Left kidney (tissue), 2 donors: ENCODE data around the gene TIMP3. TPM values are rescaled to one million over a fixed set of nuclear protein-coding genes. Genes with fewer than 3 reads are reported as not detected.

ENCODE experiments used
- DNase-seq: peaks from one replicate; pipeline ENCODE4 v3.0.0-alpha.2; 2013
- polyA plus RNA-seq: library from polyadenylated mRNA; unstranded; fragments of 120-200 nt; gene quantifications from one replicate; pipeline ENCODE4 v1.2.1, GENCODE V29; 2013; ENCODE audit not compliant: insufficient read length

Gene TIMP3
- polyA plus RNA-seq, 1 donor: 121 TPM

DNA sequence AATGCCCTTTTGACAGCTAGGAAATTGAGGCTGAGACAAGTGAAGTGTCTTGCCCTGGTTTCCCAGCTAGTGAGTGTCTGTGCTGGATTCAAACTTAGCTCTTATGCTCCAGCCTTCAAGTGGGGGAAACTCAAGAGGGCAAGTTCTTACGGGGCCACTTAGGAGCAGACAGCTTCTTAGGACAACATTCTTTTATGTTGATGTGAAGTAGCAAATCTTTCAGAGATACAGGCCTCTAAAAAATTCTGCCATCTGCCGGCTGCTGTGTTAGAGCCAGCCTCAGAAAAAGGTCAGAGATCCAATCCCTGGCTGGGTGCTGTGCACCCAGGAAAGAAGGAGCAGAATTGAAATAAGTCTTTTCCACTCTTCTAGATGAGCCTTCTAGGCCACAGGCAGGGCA is 26.6 kb downstream of the TIMP3 start:
- DNase-seq: no peak

DNA sequence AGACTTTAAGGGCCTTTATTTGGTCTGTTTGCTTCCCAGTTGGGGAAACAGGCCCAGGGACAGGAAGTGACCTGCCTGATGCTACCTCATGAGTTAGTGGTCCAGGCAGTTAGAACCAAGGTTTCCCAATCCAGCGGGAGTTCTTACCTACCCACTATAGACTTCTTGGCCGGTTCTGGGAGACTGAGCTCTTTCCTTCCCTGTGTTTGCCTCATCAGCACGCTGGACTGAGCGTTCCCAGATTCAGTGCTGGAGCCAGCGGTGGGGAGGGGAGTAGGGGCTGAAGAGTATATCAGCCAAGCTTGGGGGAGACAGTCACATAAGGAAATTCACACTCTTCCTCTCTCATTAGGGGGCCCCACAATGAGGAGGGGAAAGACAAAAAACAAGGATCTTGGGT is 27.1 kb downstream of the TIMP3 start:
- no peak for DNase-seq

DNA sequence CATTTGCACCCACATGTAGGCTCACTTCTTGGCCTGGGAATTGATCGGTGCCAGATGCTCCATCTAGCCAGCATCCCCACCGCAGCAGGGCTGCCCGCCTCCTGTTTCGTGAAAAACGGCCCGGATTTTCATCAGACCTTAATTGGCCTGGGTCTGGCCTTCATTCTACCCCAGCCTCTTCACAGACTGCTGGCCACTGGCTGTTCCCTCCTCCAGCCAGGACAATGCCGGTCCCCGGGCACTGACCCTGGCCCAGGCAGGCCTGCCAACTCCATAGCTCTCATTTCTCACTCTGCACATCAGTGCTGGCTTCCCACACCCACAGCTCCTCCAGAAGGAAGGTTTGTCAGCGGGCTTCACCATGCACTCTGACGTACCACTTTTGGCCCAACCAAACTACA is 27.9 kb downstream of the TIMP3 start:
- DNase-seq: no peak

- DNase-seq: no peak
These were observed 29.0 kb downstream of the TIMP3 start for GRCh38 chr22:32830473-32830872.

GRCh38 chr22:32830957-32831356 is 29.5 kb downstream of the TIMP3 start:
- DNase-seq: no peak

- no peak for DNase-seq
These were observed 30.1 kb downstream of the TIMP3 start for GRCh38 chr22:32831584-32831983.

DNA sequence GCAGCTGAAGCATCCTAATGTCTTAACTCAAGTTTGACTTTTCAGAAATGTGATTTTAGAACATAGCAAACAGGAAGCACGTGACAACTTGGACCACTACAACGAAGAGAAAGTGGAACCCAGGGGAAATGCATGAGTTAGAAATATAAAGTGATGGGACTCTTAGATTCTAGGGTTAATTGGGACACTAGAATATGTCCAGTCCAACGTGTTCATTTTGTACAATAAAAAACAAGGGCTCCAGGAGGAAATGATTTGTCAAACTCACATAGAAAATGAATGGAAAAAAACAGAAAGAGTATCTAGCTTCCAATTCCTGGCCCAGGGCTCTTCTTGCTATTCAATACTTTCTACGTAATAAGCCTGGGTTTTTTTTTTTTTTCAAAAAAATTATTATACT is 30.7 kb downstream of the TIMP3 start:
- DNase-seq: no peak

DNA sequence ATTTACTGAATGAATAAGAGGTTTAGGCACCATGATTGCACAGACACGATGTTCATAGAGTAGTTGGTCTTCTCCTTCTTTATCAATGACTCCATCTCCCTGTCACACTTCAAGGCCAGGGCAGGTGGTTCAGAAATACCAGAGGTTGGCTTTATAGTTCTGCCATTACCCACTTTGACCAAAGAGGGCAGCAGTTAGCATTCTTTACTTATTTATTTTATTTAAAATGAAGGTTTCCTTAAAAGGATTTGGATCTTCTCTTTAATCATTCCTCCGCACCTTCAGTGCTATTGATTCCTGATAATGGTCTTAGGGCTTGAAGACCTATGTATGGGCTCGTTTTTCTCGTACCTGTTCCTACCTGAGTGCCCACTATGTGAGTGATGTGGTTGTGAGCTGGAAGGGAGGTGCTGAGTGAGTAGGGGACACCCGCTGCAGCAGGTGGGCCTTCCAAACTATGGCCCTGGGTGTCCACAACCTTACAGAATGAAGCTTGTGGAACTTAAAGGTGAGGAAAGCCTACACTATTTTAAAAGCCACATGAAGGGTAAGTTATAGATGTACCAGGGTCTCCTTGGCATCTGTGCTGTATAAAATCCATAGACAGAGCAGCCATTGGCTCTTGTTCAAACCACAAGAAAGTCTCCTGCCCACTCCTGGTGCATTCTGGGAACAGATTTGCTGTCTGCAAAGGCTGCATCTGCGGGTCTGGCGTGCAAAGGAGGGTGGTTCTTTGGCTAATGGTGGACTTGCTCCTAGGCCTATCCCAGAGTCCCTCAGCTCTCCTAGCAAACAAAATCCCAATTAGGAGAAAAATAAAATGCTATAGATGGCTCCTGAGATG is 35.0 kb downstream of the TIMP3 start:
- DNase-seq: no peak

GRCh38 chr22:32837142-32837541 is 35.6 kb downstream of the TIMP3 start:
- DNase-seq: no peak

DNA sequence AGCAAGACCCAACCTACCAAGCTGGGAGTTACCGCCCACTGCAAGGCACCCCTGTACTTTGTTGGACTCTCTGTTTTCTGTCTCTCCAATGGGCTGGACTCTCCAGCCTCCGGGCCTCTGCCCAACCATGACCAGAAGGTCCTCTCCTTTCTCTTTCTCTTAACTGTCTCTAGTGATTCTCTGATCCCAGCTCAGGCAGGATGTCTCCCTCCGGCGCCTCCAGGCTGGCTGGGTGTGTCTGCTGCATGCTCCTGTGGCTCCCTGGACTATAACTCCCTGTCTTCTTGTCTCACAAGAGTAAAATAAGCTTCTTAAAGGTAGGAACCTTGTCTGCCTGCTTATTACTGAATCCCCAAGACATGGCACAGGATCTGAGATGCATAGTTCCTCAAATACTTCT is 36.3 kb downstream of the TIMP3 start:
- no peak for DNase-seq

- DNase-seq: peak; percentile 68
These were observed 38.5 kb downstream of the TIMP3 start for GRCh38 chr22:32839831-32840584.

DNA sequence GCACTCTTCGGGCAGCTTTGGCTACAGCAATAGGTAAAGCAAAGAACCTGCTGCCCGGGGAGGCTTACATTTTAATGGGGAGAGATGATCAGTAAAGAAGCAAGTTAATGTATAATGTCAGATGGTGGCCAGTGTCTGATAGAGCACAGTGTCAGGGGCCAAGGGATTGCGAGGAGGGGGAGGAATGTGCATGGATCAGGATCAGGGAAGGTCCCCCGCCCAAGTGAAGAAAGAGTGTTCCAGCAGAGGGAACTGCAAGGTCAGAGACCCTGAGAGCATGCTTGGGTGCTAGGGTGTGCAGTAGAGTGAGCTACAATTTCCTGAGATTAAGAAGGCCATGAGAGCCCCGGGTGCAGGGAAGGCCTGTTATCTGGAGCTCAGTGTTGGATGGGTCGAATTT is 39.7 kb downstream of the TIMP3 start:
- DNase-seq: no peak

DNA sequence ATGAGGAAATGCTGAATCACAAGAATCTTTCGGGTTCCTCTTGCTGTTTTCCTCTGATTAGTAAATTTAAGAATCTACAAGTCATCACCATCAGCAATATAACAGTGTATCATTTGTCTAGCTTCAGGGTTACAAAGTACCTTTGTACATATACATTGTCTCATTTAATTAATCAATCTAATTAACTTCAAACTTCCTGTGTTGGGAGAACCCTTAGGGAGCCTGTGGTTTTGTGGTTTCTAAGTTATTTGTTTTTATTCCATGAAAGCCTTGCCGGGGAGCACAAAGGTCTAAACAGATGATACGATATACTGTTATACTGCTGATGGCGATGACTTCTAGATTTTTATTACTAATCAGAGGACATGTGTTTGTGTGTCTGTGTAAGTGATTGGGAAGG is 41.0 kb downstream of the TIMP3 start:
- DNase-seq: no peak

DNA sequence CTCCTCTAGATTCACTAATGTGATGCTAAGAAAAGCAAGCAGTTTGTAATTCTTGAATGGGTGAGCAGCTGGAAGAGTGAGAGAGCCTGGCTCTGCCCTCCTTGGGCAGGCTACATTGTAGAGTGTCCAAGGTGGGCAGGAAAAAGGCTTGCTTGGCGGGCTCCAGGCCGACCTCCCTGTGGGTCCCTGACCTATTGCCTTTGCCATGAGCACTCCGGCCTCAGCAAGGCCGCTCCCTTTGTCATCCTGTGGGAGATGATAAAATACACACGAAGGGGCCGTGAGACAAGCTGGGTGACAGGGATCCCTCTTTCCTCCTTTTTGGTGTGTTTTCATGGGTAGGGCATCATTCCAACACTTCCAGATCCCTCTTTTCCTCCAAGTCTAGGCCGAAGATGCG is 41.8 kb downstream of the TIMP3 start:
- no peak for DNase-seq

GRCh38 chr22:32844251-32844650 is 42.7 kb downstream of the TIMP3 start:
- DNase-seq: no peak

DNA sequence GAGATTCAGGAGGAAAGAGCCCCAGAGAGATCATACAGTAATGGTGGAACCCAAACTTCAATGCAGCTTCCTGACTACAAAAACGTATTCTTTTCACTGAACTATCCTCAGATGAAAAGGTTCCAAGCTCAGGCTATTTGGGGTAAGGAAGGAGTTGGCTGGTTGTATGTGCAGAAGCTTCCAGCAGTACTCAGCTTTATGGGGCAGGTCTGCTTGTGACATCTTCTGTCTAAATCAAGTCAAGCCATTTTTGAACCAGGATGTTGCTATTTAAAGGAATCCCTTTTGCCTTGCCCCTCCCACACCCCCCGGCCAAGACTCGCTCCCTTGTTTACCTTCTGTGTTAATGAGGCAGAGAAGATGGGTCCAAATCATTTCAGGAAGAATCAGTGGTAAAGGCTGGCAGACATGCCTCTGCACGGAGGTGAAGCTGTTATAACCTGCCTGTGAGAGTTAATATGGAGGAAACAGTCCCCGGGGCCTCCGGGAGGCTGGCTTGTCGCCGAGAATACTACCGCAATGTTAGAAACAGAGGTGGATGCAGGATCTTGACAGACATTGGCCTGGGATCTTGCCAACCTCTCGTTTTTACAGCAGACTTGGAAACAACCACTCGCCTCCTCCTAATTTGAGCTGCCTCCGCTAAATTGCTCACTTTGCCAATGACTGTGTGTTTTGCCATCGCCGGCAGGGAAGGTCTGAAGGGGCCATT is 45.4 kb downstream of the TIMP3 start:
- no peak for DNase-seq

DNA sequence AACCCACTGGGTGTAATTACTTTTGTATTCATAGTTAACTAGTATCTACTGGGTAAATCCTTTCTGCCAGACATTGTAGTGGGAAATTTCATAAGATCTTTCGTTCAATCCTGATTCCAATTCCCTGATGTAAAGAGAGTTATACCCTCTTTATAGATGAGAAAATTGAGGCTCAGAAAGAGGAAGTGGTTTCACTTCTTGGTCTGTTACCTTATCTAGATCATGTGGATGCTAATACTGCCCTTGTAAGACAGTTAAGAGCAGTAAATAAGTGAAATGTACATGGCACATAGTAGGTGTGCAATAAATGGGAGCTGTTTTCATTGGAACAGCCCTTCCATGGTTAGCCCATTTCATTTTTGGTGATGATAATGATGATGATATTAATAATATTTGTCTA is 46.7 kb downstream of the TIMP3 start:
- DNase-seq: no peak

DNA sequence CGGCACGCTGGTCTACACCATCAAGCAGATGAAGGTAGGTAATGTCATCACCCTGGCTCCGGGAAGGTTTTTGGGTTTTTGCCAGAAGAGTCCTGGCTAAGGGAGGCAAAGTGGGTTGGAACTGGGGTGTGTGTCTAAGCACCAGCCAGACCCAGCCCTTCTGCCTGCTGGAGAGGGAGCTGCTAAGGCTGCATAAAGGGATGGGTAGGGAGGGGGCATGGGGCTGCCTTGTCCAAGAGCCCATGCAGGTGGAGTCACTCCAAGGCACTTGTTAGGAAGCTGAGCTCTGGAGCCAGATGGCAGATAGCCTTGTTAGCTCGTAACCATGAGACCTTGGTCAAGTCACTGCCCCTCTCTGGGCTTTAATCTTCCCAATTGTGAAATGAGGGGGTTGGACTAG is 48.0 kb downstream of the TIMP3 start:
- no peak for DNase-seq

GRCh38 chr22:32850157-32850556 is 48.7 kb downstream of the TIMP3 start:
- no peak for DNase-seq

- DNase-seq: no peak
These were observed 49.3 kb downstream of the TIMP3 start for GRCh38 chr22:32850591-32851517.

DNA sequence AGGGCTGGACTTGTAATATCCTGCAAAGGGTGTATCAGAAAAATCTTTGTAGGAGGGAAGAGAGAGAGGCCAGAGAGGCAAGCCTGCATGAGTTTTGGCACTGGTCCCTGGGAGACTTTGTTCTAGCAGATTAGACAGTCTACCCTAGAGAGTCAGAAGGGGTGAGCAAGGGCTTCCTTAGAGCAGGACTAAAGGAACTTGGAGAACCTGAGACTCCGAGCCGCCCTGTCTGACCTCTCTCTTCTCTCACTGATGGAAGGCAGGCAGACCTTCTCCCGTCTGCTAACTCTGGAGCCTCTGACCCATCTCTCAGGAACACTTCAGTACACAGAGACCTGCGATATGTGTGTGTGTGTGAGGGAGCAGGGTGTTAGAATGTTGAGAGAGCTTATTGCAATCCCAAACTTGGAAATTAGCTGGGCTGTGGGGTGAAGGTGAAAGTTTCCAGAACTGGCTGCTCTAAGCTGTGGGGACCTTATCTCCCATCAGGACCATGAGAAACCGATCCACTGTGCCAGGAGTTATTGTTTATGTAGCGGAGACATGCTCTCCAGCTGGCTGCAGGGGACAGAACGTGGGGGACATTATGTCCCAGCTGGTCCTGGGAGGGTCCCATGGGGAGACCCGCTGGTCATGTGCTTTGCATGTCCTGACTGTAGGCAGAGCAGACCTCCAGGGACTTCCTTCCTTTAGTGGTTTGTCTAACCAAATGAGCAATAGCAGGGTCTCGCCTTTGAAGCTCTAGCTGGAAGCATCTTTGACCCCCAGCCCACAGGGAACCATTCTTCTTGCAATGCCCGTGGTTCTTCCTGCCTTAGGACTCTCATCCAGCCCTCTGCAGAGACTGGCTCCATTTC is 51.1 kb downstream of the TIMP3 start:
- DNase-seq: no peak
